GM19438 (cell line): Measurements from ENCODE around the gene TIRAP.
"Not testable (repeated sequence)": the region's sequence is repeated elsewhere in the genome, so short reads cannot be mapped to it uniquely, and the experiment has no call there.

Experiments
- ATAC-seq: cut with Tn5 transposase; IDR thresholded peaks from one replicate; pipeline ENCODE4 v1.9.1; 2021; ENCODE audit warnings: low read depth; ENCODE audit not compliant: unreplicated experiment

TIRAP gene

DNA sequence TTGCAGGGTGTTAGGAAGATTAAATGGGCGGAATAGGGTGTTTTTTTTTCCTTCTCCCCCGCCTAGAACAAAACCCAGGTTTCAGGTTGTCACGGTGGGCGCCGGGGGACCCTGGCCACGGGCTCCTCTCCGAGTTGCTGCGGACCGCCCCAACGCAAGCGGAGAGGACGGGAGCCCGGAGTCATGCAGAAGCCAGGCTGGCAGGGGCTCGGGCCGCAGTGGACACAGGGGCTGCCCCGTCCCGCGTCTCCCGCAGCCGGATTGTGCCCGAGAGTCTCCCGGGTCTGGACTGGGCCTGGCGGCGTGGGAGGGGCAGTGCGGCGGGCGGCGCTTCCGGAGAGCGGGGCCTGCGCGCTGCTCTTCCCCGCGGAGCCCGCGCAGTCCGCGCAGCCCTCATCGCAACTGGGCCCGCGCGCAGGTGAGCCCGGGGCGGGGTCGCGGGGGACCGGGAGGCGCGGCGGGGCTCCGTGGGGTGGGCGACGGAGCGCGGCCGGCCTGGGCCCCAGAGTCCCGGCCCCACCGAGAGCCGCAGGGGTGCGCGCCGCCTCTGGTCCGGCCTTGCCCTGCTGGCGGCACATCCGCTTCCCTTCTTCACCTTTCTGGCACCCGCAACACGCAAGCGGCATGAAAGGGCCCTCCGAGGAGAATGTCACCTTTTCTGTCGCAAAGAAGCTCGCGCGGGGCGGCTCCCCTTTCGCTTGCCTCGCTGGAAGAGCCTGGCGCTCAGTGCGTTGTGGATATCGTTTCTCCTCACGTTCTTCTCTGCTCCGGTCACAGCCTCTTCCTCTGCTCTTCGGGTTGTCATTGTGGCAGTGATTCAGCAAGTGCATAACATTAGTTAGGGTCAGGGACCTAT, at the start of gene TIRAP:
Gene TIRAP (plus strand): TSS at position 358 of the 856 bp plus-strand sequence. CDS start 7,802 bp downstream, outside the sequence.
- ATAC-seq: peak; percentile 60

DNA sequence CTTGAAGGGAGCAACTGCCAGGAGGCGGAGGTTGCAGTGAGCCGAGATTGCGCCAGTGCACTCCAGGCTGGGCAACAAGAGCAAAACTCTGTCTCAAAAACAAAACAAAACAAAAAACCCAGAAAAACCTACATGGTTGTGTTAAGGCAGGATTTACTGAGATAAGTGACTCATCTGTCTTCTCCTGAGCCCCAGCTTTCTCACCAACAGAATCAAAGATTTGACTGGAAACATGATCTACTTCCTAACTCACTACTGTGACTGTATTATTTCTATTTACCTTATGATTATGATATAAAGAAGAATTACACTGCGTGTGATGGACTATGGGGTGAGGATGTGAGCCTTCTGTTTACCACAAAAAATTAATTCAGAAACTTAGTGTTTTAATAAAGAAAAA, 49.5 kb upstream of the TIRAP start:
- ATAC-seq: no peak

- no peak for ATAC-seq
Observed at GRCh38 chr11:126246636-126247035, 36.3 kb upstream of the TIRAP start.

DNA sequence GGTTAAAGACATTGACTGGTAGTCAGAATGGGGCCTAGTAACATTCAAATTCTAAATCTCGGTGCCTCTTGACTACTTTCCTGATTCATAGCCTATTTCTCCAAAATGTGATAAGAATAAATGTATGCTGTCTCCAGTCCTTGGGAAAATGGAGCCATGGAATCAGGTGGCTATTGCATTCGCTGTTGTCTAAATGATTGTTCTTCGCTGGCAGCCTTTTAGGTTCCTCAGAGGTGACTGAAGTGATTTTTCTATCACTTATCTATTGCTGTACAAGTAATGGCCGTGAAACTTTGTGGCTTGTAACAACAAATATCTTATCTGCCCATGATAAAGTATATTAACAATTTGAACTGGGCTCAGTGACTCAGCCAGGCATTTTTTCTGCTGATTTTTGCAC, 29.6 kb upstream of the TIRAP start:
- ATAC-seq: no peak

DNA sequence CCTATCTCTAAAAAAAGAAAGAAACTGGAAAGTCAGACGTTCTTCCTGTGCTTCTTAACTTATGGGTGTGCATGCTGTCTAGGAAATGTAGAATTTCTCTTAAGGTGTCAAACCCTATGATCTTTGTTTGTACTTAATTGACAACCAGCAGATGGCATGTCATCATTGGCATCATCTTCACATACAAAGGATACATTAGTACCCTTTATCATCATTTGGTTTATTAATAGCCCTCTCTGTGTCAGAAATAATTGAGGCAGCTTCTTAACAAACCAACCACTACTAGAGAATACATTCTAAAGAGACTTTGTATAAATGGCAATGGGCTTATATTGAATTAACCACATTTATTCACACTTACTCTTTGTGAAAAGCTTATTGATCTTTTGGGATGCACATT, 28.1 kb upstream of the TIRAP start:
- no peak for ATAC-seq

DNA sequence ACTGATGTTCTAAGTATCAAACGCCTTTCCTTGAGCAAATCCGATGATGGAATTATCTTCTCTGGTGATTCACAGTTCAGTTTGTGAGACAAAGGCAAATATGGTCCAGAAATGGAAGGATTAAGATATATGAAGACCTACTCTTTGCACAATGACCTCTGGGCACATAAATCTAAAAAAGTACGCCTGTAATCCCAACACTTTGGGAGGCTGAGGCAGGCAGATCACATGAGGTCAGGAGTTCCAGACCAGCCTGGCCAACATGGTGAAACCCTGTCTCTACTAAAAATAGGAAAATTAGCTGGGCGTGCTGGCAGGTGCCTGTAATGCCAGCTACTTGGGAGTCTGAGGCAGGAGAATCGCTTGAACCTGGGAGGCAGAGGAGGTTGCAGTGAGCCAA, 27.4 kb upstream of the TIRAP start:
- ATAC-seq: not testable (repeated sequence)

DNA sequence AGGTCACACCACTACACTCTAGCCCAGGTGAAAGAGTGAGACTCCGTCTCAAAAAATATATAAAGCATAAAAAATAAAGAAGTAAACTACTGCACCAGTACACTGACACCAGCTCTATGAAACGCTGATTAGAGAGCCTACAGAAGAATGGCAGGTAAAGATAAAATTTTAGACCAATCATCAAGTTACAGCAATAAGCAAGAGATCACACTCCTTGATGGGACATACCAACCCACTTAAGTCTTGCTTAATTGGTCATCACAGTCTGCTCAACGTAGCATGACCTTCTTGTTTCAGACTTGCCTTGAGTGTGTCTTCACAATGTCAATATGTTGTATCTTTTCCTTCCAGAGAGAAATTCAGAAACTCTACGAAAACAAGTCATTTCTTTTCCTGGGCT, 26.7 kb upstream of the TIRAP start:
- ATAC-seq: no peak

DNA sequence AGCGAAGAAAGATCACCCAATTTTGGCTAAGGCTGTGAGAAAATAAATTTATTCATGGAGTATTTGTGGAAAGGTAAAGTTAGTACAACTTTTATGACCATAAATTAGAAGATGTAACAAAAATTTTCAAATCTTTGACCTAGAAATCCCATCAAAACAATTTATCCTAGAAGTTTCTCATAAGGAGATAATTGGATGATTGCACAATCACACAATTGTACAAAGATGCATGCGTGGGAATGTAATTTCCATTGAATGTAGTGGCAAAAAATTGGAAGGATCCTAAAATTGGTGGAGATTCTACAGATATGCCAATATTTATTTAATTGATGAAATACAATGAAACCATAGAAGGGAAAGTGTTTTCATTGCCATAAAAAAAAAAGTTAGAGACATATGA, 25.7 kb upstream of the TIRAP start:
- no peak for ATAC-seq

GRCh38 chr11:126257764-126258163, 25.1 kb upstream of the TIRAP start:
- no peak for ATAC-seq

DNA sequence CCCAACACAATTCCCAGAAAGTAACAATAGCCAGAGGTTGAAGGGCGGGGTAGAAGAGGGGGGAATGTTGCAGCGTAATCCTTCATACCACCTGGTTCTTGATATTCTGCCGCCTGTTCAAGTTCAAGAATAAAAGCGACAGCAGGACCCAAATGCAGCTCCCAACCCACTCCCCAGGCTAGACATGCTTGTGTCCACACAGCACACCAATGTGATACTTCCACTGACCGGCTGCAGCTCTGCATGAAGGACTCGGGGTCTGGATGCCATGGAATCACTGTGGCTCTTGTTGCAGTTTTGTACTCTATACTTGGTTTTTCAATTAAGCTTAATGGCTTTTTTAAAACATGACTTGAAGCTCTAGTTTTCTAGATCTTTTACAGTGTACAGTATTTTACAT, 20.7 kb upstream of the TIRAP start:
- ATAC-seq: no peak

DNA sequence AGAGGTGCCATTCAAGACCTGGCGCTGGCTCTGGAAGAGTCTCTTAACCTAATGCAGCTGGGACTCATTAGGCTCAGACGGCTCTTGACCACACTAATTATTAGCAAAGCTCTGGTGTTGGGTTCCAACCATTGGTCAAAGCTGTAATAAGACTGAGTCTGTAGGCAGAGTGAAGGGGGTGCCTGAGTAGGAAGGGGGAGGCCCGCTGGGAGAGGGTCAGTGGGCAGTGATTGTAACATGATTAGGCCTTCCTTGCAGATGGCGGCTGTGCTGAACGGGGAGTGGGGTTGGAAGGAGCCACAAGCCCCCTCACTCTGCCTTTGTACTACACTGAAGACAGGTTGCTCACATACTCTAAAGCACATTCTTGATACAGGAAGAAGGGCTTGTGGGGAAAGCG, 19.4 kb upstream of the TIRAP start:
- ATAC-seq: no peak

DNA sequence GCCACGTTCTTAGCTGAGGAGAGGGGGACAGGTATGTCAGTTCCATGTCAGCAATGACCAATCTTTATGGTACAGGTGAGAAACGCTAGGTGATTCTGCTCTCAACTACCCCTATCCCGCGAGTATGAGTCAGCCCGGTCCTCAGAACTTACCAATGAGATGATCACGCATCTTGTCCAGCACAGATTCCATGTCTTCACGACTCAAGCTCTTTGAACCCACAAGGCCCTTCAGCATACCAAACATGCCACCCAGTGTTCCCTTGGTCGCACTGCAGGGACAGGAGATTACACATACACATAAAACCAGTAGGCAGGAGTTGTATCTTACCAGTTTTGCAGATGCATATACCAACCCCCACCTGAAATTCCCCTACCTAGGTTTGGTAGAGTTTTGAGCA, 17.1 kb upstream of the TIRAP start:
- ATAC-seq: no peak

GRCh38 chr11:126267650-126268049, 15.2 kb upstream of the TIRAP start:
- no peak for ATAC-seq

DNA sequence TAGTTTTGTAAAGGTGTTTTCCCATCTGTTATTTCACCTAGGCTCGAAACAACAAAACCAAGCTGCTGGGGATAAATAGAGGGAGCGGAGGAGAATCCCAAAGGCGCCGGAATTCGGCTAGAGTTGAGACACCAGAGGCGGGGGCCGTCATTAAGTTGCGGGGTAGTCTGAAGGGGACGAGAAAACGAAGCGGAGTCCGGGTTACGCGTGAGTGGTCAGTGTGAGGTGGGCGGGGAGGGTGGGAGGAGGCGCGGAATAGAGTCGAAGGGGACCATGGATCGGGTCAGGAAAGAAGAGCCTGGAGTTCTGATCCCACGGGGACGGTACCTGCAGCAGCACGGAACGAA, 14.6 kb upstream of the TIRAP start:
- ATAC-seq: peak; percentile 4

GRCh38 chr11:126268708-126269579, 13.9 kb upstream of the TIRAP start, which contains the start of the genes FOXRED1 and SRPRA:
Gene FOXRED1, plus strand, starts transcription at chr11:126269154. Its CDS starts 53 bp downstream, at chr11:126269207.
Gene SRPRA, minus strand, starts transcription at chr11:126268895. Its CDS starts 91 bp downstream, at chr11:126268804.
- peak; percentile 99 for ATAC-seq

DNA sequence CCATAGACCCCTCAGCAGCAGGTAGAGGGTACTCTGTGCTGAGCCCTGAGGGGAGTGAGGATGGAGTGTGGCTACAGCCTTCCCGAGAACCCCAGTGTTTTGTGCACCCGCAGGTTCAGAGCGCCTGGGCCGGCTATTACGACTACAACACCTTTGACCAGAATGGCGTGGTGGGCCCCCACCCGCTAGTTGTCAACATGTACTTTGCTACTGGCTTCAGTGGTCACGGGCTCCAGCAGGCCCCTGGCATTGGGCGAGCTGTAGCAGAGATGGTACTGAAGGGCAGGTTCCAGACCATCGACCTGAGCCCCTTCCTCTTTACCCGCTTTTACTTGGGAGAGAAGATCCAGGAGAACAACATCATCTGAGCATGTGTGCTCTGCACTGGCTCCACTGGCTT, 5.6 kb upstream of the TIRAP start:
- no peak for ATAC-seq

DNA sequence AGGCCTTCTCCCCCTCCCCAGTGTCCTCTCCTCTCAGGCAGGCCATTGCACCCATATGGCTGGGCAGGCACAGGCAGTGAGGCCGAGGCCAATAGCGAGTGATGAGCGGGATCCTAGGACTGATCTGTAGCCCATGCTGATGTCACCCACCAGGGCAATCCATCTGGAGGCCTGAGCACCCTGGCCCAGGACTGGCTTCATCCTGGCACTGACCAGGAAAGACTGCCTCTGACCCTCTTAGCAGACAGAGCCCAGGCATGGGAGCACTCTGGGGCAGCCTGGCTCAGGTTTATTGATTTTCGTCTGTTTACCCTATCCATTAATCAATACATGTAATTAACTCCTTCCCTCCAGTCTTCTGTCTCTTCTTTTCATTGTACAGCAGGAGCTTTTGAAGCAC, 5.1 kb upstream of the TIRAP start:
- ATAC-seq: no peak

- no peak for ATAC-seq
Observed at GRCh38 chr11:126279191-126279590, 3.7 kb upstream of the TIRAP start.

- no peak for ATAC-seq
Observed at GRCh38 chr11:126280595-126280994, 2.3 kb upstream of the TIRAP start.

- ATAC-seq: no peak
Observed at GRCh38 chr11:126281245-126281644, 1.6 kb upstream of the TIRAP start.

DNA sequence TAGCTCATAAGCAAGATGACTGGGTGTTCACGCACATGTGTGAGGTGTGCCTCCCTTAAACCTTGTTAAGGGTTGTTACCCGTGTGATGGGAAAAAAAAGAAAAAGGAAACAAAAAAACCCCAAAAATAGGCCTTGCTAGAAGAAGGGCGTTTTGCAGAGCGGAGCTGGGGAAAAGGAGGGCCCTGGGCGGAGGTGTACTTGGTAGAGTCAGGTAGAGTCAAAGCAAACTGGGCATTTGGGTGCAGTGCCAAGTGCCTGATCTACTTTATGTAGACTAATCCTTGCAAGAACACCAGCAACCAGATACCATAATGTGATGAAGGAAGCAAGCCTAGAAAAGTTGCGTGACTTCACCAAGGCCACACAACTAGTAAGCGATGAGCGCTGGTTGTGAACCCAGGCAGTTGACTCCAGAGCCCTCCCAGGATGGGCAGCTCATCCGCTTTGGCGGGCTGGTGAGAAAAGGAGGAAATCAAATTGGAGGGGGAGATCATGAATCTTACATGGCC, 1.2 kb upstream of the TIRAP start:
- no peak for ATAC-seq
